ENCODE results near the gene TRPC3. TPM values are rescaled to one million over a fixed set of nuclear protein-coding genes. Genes with fewer than 3 reads are reported as not detected.

Gene TRPC3
- total RNA-seq, 3 donors from 2014 or later = 0.17 to 1.0 (median 0.51) TPM

DNA sequence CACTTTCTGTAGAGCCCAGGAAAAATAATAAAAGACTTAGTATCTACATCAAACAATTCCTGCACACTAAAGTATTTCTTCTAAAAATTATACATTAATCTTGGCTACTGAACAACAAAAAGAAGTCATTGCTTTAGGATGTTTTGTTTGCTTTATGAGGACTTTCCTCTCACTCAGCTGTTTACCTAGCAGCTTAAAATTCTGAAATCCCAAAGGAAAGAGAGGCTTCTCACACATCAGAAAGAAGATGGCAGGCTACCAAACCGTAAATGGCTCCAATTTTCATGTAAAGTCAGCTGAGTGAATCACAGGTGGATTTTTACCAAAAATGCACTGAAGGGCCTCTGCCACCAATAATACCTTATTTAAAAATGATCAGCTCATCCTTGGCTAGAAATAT is 9.0 kb upstream of the TRPC3 start:
- DNase-seq (no peak), ATAC-seq (no peak)
- Histone ChIP-seq H3K9me3 (peaks cover 4% of the 10 kb centered on the region), H3K4me1 (ENCODE audit: low read depth) (no peaks in the 10 kb centered on the region), H3K36me3 (ENCODE audit: low read depth) (no peaks in the 10 kb centered on the region), H3K4me3 (no peak overlapping the region)
- intact Hi-C loops (cut with DNase I, micrococcal nuclease) = no loop called here
- TF ChIP-seq CTCF (IDR thresholded peaks at IDR 0.05) = no peak

GRCh38 chr4:121958777-121959176 is 6.9 kb upstream of the TRPC3 start:
- peaks cover 4% of the 10 kb centered on the region for H3K9me3 ChIP-seq
- no peak for ATAC-seq
- DNase-seq = no peak
- TF ChIP-seq CTCF (IDR thresholded peaks at IDR 0.05) = no peak
- intact Hi-C loops (cut with DNase I, micrococcal nuclease) = loop anchor here in 1 of 2 donors (10.0 kb wide), 1 partner anchor 286 kb away; no protein-coding TSS in a partner anchor
- no peaks in the 10 kb centered on the region for H3K36me3 ChIP-seq (ENCODE audit: low read depth)
- no peaks in the 10 kb centered on the region for H3K4me1 ChIP-seq (ENCODE audit: low read depth)
- no peak overlapping the region for H3K4me3 ChIP-seq

- no peaks in the 10 kb centered on the region for H3K36me3 ChIP-seq (ENCODE audit: low read depth)
- peak; percentile 94 for ATAC-seq
- H3K4me3 ChIP-seq = no peak overlapping the region
- no peak for TF ChIP-seq CTCF (IDR thresholded peaks at IDR 0.05)
- no peaks in the 10 kb centered on the region for H3K4me1 ChIP-seq (ENCODE audit: low read depth)
- peak in 1 of 3 donors; percentile 79 for DNase-seq
- intact Hi-C loops (cut with DNase I, micrococcal nuclease) = loop anchor here in 1 of 2 donors (10.0 kb wide), 1 partner anchor 288 kb away; no protein-coding TSS in a partner anchor
- H3K9me3 ChIP-seq = peaks cover 4% of the 10 kb centered on the region
These were observed 5.4 kb upstream of the TRPC3 start for GRCh38 chr4:121957266-121957665.

DNA sequence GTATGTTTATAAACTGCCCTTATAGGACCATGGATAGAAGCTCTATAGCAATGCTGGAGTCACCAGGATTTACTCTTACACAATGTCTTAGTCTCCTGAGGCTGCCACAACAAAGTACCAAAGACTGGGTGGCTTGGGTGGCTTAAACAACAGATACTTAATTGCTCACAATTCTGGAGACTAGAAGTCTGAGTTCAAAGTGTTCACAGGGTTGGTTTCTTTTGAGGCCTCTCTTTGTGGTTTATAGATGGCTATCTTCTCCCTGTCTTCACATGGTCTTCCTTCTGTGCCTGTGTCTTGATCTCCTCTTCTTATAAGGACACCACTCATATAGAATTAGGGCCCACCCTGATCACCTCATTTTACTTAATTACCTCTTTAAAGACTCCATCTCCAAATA is 2.0 kb upstream of the TRPC3 start:
- ATAC-seq = no peak
- H3K9me3 ChIP-seq = peaks cover 4% of the 10 kb centered on the region

DNA sequence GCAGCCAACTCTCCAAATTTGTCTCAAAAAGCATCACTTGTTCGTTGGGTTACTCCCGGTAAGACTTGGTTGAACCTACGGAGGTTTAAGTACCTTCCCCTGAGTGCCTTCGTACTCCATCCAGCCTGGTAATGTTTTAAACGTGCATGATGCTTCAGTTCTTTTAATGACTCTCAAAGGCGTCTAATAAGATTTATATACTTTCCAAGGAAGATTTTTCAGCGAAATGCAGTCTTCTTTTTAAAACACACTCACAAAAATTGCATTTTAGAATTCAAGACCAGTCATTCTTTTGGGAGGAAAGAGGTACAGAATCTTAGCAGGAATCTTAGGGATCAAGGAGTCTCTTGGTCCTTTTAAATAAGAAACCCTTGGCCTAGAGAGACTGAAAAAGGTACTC is 430 bp upstream of the TRPC3 start:
- ATAC-seq (no peak), DNase-seq (no peak)
- TF ChIP-seq CTCF (IDR thresholded peaks at IDR 0.05) = no peak
- Histone ChIP-seq H3K4me3 (no peak overlapping the region), H3K9me3 (no peaks in the 10 kb centered on the region), H3K4me1 (ENCODE audit: low read depth) (peaks cover 14% of the 10 kb centered on the region), H3K36me3 (ENCODE audit: low read depth) (no peaks in the 10 kb centered on the region)
- intact Hi-C loops (cut with DNase I, micrococcal nuclease) = loop anchor here in 1 of 2 donors (10.0 kb wide), 1 partner anchor 293 kb away; no protein-coding TSS in a partner anchor

More for the DNA sequence above, 2.0 kb upstream of the TRPC3 start:
- Histone ChIP-seq H3K4me1 (ENCODE audit: low read depth) (peaks cover 14% of the 10 kb centered on the region), H3K36me3 (ENCODE audit: low read depth) (no peaks in the 10 kb centered on the region), H3K4me3 (no peak overlapping the region)
- no peak for DNase-seq
- no peak for TF ChIP-seq CTCF (IDR thresholded peaks at IDR 0.05)
- intact Hi-C loops (cut with DNase I, micrococcal nuclease) = loop anchor here in 1 of 2 donors (10.0 kb wide), 1 partner anchor 291 kb away; no protein-coding TSS in a partner anchor
